Fibroblast of lung (primary cell): ENCODE data around the gene DNAJC17.

Source experiments
- CTCF ChIP-seq, 2 donors: IDR thresholded peaks in 1 of 2; conservative IDR thresholded peaks in 1 of 2; 1 replicate in 1 of 2; 2 replicates in 1 of 2; pipeline ENCODE4 v1.5.1; 2011 to 2012; ENCODE audit warnings: low read length in 2 of 2, control low read depth in 1 of 2, inconsistent platforms in 1 of 2, low read depth in 1 of 2, mild to moderate bottlenecking in 1 of 2
- EZH2 ChIP-seq: IDR thresholded peaks from 2 replicates; pipeline ENCODE4 v1.5.1; 2012; ENCODE audit warnings: low read length, control low read depth, mild to moderate bottlenecking; ENCODE audit errors: missing control alignments

- no peak for TF ChIP-seq CTCF (conservative IDR thresholded peaks at IDR 0.05 in 1 of 2, IDR thresholded peaks at IDR 0.05 in 1 of 2; ENCODE audit: low read depth in 1 of 2, low read length in 2 of 2)
- TF ChIP-seq EZH2, result no peak
Measured at GRCh38 chr15:40787991-40788390, 19.3 kb downstream of the DNAJC17 start.
